Stimulated activated CD4-positive, alpha-beta T cell treated with anti-CD3 and anti-CD28 coated beads, Interleukin-15, amount 100 ng/mL, for 24 hours (primary cell): Measurements from ENCODE around the gene MARCO.

Experiments
- DNase-seq: peaks from one replicate; pipeline ENCODE4 v3.0.0-alpha.2; 2020

MARCO gene, protein sequence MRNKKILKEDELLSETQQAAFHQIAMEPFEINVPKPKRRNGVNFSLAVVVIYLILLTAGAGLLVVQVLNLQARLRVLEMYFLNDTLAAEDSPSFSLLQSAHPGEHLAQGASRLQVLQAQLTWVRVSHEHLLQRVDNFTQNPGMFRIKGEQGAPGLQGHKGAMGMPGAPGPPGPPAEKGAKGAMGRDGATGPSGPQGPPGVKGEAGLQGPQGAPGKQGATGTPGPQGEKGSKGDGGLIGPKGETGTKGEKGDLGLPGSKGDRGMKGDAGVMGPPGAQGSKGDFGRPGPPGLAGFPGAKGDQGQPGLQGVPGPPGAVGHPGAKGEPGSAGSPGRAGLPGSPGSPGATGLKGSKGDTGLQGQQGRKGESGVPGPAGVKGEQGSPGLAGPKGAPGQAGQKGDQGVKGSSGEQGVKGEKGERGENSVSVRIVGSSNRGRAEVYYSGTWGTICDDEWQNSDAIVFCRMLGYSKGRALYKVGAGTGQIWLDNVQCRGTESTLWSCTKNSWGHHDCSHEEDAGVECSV

DNA sequence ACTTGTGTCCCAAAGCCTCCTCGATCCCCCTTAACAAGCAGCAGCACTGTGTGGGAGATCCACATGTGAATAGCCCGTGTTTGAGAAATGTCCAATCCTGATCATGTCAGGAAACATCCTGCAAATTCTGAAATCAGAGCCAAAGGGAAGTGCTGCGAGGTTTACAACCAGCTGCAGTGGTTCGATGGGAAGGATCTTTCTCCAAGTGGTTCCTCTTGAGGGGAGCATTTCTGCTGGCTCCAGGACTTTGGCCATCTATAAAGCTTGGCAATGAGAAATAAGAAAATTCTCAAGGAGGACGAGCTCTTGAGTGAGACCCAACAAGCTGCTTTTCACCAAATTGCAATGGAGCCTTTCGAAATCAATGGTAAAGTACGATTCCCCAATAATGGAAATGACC lies at the start of gene MARCO:
Gene MARCO, plus strand, starts transcription at position 164 of the 400 bp plus-strand sequence. Its CDS starts 107 bp downstream, at position 271.
- DNase-seq = no peak

DNA sequence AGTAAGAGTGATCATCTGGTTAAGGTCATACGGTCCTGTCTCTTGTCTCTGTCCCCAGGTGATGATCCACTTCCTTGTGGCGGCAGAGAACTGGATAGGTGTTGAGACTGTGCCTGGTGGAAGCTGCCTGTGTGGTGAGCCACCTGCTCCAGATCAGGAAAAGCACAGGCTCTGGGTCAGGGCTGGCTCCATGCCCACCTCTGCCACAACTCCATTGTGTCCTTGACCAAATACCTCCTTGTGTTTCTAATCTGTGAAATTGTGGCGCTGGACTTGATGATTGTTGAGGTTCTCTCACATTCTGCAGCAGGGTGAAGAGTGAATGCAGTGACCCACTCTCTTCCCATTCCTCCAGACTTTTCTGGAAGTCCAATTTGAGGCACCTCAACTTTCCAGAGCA lies 48.9 kb upstream of the MARCO start:
- no peak for DNase-seq

DNA sequence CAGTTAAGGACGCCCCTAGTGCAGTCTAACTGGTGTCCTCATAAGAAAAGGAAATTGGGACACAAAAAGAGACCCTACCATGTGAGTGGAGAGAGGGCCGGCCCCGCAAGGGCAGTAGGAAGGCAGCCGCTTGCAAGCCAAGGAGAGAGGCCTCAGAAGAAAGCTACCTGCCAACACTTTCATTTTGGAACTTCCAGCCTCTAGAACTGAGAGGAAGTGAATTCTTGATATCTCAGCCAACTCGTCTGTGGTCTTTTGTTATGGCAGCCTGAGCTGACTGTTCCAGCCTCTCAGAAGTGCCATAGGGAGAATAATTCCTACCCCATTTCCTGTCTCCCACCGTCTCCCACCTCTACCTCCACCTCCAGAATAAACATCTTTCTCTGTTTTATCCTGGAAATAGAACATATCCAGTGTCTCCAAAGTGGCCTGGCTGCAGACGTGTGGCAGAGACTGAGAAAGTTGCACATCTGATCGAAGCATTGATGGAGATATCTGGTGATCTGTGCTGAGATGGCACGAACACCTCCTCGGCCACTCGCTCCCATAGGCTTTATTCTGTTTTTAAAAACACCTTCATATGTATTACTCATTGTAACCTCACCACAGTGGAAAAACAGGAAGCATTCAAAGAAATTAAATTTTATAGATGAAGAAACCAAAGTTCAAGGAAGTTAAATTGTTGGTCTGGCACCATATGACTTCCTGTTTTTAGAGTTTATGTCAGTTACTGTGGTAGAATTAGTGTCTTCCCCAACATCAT lies 39.5 kb upstream of the MARCO start:
- no peak for DNase-seq

DNA sequence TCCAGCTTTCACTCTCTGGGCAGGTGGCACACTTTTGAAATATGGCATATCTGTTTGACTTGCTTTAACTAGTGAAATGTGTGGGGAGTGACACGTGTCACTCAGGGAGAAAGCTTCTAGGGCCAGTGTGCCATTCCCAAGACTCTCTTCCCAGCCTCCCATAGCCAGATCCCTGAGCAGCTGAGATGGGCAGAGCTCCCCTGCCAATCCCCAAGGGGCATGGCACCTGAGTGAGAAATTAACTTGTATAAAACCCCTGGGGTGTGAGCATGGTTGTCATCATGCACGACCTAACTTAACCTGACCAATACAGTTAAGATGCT lies 39.0 kb upstream of the MARCO start:
- no peak for DNase-seq

DNA sequence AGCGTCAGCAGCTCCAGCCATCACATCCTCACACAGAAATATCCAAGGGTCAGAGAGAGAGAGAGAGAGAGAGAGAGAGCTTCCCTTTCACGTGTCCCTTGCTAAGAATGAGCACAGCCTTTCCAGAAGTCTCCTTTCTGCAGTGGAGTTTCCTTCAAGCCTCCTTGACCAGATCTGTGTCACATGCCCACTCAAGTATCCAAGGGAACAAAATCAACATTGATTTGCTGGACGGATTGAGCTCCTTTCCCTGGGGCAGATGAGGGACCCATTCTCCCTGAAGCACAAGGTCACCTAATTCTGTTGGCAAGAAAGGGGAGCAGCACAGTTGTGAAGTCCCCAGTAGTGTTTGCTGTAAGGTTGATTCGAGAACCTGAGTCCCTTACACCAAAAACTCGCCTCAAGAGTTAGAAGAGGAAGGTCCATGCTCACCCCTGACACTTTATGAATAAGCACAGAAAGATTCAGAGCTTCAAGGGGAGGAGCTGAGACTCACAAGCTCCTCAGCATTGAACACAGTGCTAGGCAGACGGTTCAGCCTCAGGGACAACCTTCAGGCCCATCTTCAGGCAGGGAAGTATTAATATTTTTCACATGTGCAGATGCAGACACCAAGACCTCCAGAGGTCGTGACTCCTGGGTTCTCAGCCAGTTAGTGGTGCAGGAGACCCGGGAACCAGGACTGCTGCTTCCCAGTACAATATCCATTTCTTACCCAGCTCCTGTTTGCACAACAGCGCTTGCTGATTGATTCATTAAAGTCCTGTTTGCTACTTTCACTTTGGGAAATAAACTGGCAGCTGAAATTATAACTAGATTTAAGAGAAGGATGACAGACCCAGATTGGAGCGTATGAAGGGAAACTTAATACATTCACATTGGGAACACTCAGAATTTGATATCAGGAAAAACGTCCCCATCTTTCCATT lies 38.2 kb upstream of the MARCO start:
- DNase-seq = no peak

DNA sequence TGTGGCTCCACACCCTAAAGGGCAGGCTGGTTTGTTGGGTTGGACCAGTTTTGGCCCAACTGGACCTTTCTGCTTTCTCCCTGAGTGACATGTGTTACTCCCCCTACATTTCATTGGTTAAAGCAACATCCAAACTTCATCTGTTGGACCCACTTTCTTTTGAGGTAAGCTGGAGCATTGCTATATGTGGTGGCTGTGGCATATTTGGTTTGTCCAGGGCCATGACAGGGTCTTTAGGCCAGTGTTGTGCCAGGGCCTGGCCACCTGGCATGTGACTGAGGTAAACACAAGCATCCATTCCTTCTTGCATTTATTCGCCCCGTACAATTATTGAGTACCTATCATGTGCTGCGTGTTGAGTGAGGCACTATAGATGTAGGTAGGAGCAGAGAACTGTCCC lies 36.8 kb upstream of the MARCO start:
- DNase-seq = no peak

DNA sequence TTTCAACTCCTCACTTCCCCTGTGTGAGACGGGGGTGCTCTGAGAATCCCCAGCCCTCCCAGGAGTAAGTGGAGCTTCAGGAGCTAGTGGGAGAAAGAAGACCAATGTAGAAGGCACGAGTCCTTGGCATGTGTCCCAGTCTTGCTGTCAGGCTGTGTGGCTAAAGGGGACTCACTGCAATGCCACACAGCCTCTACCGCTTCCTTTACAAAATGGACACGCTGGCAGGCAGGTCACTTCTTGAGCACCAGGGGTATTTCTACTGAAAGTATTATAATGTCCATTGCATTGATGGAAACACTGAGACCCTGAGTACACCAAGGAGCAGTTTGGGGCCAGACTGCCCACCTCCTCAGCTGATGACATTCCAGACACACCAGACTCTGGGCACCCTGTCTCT lies 35.8 kb upstream of the MARCO start:
- DNase-seq = no peak

DNA sequence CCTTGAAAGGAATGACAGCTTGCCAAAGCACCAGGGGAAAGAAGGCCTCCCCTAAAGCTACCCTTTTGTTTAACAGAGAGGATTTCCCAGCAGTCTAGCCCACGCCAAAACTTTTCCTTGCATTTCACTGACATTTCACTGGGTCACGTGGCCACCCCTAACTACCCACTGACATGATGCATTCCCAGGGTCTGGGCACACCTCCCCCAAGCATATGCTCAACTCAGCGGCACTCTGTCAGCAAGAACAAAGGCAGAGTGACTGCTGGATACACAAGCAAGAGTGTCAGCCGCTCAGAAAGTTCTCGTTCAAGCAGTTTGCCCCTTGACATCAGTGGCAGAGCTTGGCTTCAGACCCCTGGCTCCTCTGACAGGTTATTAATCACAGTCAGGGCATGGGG lies 34.2 kb upstream of the MARCO start:
- no peak for DNase-seq

DNA sequence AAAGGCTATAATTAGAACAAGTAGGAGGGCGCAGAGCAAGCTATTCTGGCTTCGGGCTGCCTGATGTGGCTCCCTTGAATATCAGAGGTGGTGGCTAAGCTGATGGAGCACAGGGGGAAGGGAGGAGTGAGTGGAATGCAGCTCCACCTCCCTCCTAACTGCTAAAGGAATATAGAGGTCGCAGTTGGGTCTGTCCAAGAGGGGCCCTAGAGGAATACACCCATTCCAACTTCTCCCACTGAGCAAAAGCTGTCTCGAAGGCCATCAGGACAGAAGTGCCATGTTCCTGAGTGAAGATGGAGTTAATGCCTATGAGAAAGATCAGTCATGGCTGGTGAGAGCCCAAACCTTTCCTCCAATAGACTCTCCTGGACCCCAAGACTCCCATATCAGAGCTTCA lies 32.8 kb upstream of the MARCO start:
- DNase-seq = no peak

DNA sequence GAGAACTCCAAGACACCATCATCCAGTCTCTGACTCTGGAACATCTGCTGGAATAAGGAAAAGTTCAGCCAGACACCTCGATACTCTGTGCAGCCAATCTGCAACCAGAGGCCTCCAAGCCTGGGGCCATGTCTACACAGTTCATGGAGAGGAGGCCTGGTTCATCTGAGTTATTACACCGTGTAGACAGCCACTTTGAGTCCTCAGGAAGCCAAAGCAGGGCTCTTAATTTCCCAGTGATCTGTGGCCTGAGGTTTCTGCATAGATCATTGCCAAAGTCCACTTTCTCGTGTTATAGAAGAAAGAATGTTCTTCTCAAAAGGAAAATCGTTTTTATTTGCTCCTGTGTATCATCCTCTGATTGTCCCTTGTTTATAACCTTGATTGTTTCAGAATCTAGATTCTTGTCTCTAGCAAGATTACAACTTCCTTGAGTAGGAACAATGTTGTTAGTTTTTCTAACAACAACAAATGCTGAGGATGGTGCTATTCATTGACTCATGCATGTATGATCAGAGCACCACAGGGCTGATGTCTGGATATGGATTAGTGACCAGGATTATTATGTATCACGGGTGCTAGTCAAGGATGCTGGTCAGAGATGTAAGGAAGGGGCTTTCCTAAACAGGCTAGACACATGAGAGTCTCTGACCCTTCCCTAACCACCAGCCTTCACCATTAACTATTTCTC lies 30.7 kb upstream of the MARCO start:
- DNase-seq = no peak

DNA sequence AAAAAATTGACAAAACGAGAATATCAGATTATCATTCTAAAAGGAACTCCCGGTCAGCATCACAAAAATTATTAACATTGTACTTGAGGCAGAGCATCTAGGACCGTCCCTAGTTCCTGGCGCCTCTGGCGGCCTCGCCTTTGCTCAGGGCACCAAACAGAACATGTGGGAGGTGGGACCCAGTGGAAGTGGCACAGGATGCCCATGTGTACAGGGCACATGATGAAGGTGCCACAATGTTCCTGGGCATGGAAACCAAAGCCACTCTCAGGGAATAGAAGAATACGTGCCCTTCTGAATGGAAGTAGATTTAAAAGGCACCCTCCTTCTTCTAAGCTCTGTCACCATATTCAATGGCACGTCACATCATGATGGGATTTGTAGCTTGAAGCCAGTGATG lies 30.1 kb upstream of the MARCO start:
- no peak for DNase-seq

DNA sequence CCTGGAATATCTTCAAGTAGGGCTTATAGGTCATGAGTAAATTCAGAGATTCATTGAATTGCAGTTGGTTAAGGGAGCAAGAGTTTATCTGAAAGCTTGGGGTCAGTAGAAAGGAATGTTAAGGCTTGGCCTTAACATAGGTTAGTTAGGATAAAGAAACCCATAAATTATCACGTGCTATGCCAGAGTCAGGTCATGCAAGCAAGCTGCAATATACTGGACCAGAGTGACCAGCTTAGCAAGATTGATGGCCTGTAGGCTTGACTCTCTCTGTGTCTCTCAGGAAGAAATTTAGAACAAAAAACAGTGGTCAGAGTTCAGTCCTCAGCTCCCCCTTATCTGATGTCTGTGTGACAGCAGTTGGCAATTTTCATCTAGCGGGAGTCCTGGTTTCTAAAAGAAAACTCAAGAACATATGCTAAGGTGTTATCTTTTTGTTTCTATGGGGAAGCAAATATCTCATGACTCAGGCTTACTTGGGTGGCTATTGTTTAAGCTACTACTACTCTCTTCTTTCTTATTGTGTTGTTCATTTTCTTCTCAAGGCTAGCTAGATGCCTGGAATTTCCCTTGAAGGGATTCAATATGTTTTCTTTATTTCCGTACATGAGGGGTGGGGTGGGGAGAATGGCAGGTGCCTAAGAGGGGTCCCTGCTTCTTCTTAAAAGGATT lies 28.7 kb upstream of the MARCO start:
- no peak for DNase-seq

DNA sequence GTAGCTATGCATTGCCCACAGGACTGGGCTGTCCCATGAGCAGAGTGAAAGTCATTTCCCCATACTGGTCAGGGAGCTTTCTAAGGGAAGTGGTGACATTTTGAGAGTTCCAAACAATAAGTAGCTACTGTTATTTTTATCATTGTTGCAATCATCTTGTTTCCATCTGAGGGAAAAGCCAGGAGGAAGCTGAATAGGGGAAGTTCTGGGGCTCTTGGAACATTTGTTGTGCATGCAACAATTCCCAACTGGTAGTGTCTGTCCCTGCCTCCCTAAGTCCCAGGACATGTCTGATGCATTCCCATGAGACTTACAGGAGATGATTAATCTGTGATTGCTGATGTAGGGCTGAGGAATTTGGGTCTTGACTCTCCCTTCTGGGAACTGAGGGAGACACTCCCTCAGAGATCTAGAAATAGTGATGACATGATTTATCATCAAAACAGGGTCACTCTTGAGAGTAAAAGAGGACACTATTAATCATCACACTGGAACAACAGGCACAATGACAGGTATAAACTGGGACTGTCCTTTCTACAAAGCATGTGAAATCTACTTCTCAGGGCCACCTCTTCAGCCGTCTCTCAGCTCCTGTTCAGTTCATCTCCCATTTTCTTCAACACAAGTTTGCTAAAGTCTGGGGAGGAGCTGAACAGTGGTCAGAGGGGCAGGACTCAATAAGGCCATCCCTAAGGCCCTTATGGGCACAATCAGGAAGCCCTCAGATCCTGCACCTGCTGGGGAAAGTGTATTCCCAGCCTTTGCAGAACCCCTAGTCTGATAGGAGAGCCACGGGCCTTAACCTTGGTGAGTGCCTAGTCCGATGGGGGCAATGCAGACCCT lies 28.0 kb upstream of the MARCO start:
- DNase-seq = no peak

DNA sequence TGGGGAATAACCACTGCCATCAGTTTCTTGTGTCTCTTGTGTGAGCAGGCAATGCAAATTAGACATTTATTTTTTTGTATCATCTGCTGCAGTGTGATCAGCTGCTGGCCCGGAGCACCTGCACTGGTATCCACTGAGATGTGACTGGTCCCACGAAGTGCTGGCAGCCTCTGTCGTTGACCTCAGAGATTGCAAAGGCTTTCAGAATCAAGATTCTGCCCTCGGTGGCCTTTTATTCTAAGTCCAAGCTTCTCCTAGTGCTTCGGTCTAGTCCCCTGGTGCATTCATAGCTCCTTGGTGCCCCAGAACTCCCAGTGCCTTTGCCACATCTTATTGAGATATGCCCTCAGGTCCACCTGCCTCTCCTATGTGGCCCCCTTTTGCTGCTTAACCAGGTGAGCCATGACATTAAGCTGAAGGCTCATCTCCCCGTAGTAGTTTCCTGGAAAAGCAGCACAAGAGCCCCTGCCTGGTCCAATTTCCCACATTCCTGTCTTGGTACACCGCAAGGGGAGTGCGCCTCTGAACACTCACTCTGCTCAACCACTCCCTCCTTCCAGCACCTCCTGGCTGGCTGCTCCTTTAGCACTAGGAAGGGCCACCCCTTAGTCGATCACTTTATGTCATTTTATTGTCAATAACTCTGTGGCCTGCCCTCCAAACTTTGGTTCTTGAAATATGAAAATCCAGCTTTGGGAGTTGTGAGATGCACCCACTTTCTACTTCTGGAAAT lies 27.1 kb upstream of the MARCO start:
- no peak for DNase-seq

DNA sequence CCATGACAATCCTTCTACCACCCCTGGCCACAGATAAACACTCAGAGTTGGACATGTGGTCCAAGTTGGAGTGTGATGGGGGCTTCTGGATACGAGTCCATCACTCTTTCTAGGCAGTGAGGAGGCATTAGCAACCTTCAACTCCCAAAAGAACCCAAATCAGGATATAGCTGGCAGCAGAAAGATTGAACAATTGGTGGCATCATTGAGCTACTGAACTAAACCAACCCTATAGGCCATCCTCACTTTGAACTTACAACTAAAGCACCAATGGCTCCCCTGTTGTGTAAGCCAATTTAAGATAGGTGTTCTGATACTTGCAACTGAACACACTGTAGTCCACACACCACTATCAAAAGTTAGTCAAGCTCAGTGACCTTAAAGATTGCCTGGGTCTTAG lies 24.0 kb upstream of the MARCO start:
- DNase-seq = no peak

DNA sequence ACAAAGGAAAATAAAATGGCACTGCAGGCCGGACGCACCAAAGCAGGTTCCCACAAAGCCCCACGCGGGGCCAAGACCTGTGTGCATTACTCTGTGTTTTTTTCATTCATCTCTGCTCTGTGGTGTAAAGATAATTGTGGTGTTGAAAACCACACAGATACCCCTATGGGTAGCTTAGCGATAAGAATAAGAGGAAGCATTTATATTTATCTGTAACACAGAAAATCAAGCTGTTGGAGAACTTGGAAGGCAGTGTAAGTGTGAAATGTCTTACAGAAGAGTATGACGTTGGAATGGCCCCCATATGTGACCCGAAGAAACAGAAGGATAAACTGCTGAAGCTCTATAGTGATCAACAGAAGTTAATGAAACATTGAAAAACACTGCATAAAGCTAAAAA lies 20.3 kb upstream of the MARCO start:
- no peak for DNase-seq

DNA sequence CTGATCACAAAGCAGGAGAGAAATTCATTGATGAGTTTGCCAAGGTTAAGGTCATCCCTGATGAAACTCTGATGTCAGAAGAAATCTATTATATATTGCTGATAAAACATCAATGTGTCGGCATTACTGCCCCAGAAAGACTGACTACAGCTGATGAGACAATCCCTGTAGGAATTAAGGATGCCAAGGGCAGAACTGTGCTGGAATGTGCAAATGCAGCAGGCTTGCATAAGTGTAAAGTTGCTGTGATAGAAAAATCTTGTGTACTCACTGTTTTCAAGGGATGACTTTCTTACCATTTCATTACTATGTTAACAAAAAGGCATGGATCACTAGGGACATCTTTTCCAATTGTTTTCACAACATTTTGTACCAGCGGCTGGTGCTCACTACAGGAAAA lies 19.7 kb upstream of the MARCO start:
- DNase-seq = no peak

DNA sequence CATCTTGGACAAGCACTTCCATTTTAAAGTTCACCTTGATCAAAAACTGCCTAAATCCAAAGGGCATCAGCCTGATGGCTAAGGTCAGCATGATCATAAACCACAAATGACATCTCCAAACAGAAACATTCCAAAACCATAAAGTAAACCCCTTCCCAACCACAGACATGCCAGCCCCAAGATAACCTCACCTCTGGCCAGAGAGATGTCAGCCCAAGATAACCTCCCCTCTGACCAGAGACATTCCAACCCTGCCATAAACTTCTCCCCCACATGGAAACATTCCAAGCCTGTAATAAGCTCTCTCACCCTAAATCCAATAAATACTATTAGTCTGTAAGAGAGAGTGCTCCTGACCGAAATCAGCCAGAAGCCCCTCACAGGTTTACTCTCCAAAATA lies 18.6 kb upstream of the MARCO start:
- DNase-seq = no peak

DNA sequence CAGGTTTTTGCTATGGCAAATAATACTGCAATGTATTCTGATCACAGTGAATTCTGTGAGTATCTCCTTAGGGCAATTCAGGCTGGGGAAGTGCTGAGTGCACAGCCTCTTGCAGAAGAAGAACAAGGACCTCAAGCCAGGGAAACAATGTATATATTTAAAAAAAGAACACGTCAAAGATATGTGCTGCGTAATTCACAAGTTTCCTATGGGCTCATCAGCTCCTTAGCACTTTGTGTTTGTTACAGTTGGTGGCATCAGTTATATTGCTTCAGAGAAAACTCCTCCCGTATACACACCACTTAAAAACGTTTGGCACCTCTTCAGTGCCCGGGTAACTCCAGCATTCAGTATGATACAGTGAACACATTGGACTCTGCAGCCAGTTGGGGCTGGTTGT lies 16.5 kb upstream of the MARCO start:
- DNase-seq = no peak

DNA sequence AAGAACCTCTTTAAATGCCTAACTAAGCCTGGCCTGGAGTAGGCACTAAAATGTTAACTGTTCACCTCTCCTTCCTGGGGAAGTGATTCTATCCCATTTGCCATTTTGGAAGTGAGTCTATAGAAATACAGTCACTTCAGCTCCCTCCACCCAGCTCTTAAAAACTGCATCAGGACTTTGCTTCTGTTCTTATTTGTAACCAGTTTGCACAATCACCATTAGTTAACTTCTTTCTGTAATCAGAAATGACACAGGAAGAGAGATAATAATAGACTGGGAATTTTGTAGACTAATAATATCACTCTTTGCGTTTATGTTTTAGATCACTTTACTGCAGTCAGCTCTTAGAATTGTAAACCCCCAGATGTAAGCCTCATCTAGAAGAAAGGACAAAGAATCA lies 16.0 kb upstream of the MARCO start:
- no peak for DNase-seq
